GM23338 (cell line): ENCODE data around the gene PALLD. TPM values are rescaled to one million over a fixed set of nuclear protein-coding genes. Genes with fewer than 3 reads are reported as not detected.

Experiments
- ATAC-seq: fragments of 200-7000 bp; cut with Tn5 transposase; 3 replicates; pipeline ENCODE4 v1.9.1; 2020
- DNase-seq: peaks from one replicate; pipeline ENCODE4 v3.0.0-alpha.2; 2015; ENCODE audit warnings: low spot score
- H2AFZ ChIP-seq: fragments of 200-600 bp; sonication (generic); 2 replicates; pipeline ENCODE4 v1.8.0; 2016; ENCODE audit warnings: antibody characterized with exemption, mild to moderate bottlenecking, moderate library complexity
- H3F3A ChIP-seq: fragments of 200-600 bp; sonication (generic); replicated peaks from 2 replicates; pipeline ENCODE4 v1.8.0; 2017; ENCODE audit warnings: antibody characterized with exemption, mixed run types, low read depth
- H3K27ac ChIP-seq: fragments of 200-600 bp; sonication (generic); 2 replicates; pipeline ENCODE4 v1.6.1; 2016; ENCODE audit warnings: low read depth
- H3K27me3 ChIP-seq: fragments of 200-600 bp; sonication (generic); 2 replicates; pipeline ENCODE4 v1.8.0; 2016; ENCODE audit warnings: mild to moderate bottlenecking, mixed run types, moderate library complexity; ENCODE audit not compliant: insufficient read depth
- H3K36me3 ChIP-seq: fragments of 200-600 bp; sonication (generic); 2 replicates; pipeline ENCODE4 v1.8.0; 2016; ENCODE audit warnings: mild to moderate bottlenecking; ENCODE audit not compliant: insufficient read depth
- H3K4me1 ChIP-seq: fragments of 200-600 bp; sonication (generic); 2 replicates; pipeline ENCODE4 v1.8.0; 2016; ENCODE audit warnings: mild to moderate bottlenecking, moderate library complexity; ENCODE audit not compliant: insufficient read depth
- H3K4me2 ChIP-seq: fragments of 200-600 bp; sonication (generic); 2 replicates; pipeline ENCODE4 v1.7.1; 2017; ENCODE audit warnings: mixed run types
- H3K4me3 ChIP-seq: fragments of 200-600 bp; sonication (generic); 2 replicates; pipeline ENCODE4 v1.6.1; 2016; ENCODE audit warnings: mixed run types
- H3K79me2 ChIP-seq: fragments of 200-600 bp; sonication (generic); replicated peaks from 2 replicates; pipeline ENCODE4 v1.8.0; 2017; ENCODE audit warnings: mild to moderate bottlenecking; ENCODE audit not compliant: insufficient read depth
- H3K9me2 ChIP-seq: fragments of 200-600 bp; sonication (generic); 2 replicates; pipeline ENCODE4 v1.8.0; 2017; ENCODE audit not compliant: insufficient read depth
- H4K20me1 ChIP-seq: fragments of 200-600 bp; sonication (generic); replicated peaks from 2 replicates; pipeline ENCODE4 v1.8.0; 2017; ENCODE audit warnings: mild to moderate bottlenecking; ENCODE audit not compliant: insufficient read depth
- H3K27ac Mint-ChIP-seq: 2 replicates; pipeline ENCODE4 v1.8.0; 2020; ENCODE audit warnings: inconsistent platforms, mild to moderate bottlenecking, moderate library complexity, mixed read lengths
- H3K27me3 Mint-ChIP-seq: 3 replicates; pipeline ENCODE4 v1.8.0; 2022; ENCODE audit warnings: low read depth, mild to moderate bottlenecking, moderate library complexity, mixed read lengths, inconsistent platforms; ENCODE audit not compliant: insufficient read depth, poor library complexity
- H3K36me3 Mint-ChIP-seq: 3 replicates; pipeline ENCODE4 v1.8.0; 2021; ENCODE audit warnings: low read depth, mild to moderate bottlenecking, inconsistent platforms, moderate library complexity, mixed read lengths
- H3K4me1 Mint-ChIP-seq: 3 replicates; pipeline ENCODE4 v1.8.0; 2020; ENCODE audit warnings: mild to moderate bottlenecking, inconsistent platforms, mixed read lengths
- H3K4me3 Mint-ChIP-seq: 3 replicates; pipeline ENCODE4 v1.8.0; 2021; ENCODE audit warnings: moderate library complexity, mild to moderate bottlenecking, inconsistent platforms, mixed read lengths
- H3K9me3 Mint-ChIP-seq: 3 replicates; pipeline ENCODE4 v1.8.0; 2020; ENCODE audit warnings: moderate library complexity, mild to moderate bottlenecking, inconsistent platforms, mixed read lengths
- CREB1 ChIP-seq: fragments of 250-450 bp; sonication (Bioruptor Pico); IDR thresholded peaks from 2 replicates; pipeline ENCODE4 v1.5.0; 2020; ENCODE audit warnings: low read depth, mild to moderate bottlenecking, moderate library complexity
- CTCF ChIP-seq, 2 experiments: fragments of 200-600 bp in 1 of 2; sonication (generic) in 1 of 2; conservative IDR thresholded peaks; 2 replicates each; pipeline versions ENCODE4 v1.5.1 to v1.6.1; 2016 to 2017; ENCODE audit warnings: antibody characterized with exemption in 2 of 2, low read depth in 2 of 2, mild to moderate bottlenecking in 2 of 2, moderate library complexity in 1 of 2
- EZH2phosphoT487 ChIP-seq: fragments of 200-600 bp; sonication (generic); IDR thresholded peaks from one replicate; pipeline ENCODE4 v1.8.1; 2018; ENCODE audit warnings: antibody characterized with exemption; ENCODE audit not compliant: unreplicated experiment
- POLR2AphosphoS5 ChIP-seq: IDR thresholded peaks from 2 replicates; pipeline ENCODE4 v1.6.1; 2016; ENCODE audit warnings: antibody characterized with exemption, low read depth
- ZNF114 ChIP-seq: fragments of 250-450 bp; sonication (Bioruptor Pico); IDR thresholded peaks from 2 replicates; pipeline ENCODE4 v1.5.0; 2020; ENCODE audit warnings: mild to moderate bottlenecking, moderate library complexity
- polyA plus RNA-seq: library from polyadenylated mRNA; unstranded; fragments of >200 nt; fragmentation: Nextera tagmentation; extraction: Ambion mirVana; gene quantifications from 2 replicates; pipeline ENCODE4 v1.2.1, GENCODE V29; 2016
- total RNA-seq: library from RNA; depleted of rRNA; stranded (reverse); fragments of >200 nt; shearing (Covaris generic); gene quantifications from 2 replicates; pipeline ENCODE4 v1.2.3, GENCODE V29; 2014
- TF ChIP-seq, protein P1 (sequence below): fragments of 250-450 bp; sonication (Bioruptor Pico); IDR thresholded peaks from 2 replicates; pipeline ENCODE4 v1.5.0; 2020; ENCODE audit warnings: mild to moderate bottlenecking, moderate library complexity

PALLD gene
- total and polyA plus RNA-seq, 2 experiments from 2014 or later: 13.1 to 30.2 TPM

- Histone ChIP-seq H3K27ac (no peak overlapping the region), H3K4me2 (no peak overlapping the region), H3K79me2 (no peaks in the 10 kb centered on the region), H3K4me3 (no peak overlapping the region), H2AFZ (no peak overlapping the region), H3K36me3 (no peaks in the 10 kb centered on the region), H4K20me1 (no peaks in the 10 kb centered on the region), H3K27me3 (no peaks in the 10 kb centered on the region), H3K4me1 (peaks cover 4% of the 10 kb centered on the region; the same call in 1 of the 2 replicates), H3K9me2 (no peaks in the 10 kb centered on the region), H3F3A (no peaks in the 10 kb centered on the region)
- Mint-ChIP-seq H3K4me1 (peaks cover 22% of the 10 kb centered on the region), H3K27me3 (no peaks in the 10 kb centered on the region), H3K36me3 (no peaks in the 10 kb centered on the region; the same call in 2 of the 3 replicates), H3K9me3 (no peaks in the 10 kb centered on the region), H3K4me3 (no peak overlapping the region), H3K27ac (no peak overlapping the region)
- ATAC-seq (no peak), DNase-seq (no peak)
- TF ChIP-seq, protein P1, sequence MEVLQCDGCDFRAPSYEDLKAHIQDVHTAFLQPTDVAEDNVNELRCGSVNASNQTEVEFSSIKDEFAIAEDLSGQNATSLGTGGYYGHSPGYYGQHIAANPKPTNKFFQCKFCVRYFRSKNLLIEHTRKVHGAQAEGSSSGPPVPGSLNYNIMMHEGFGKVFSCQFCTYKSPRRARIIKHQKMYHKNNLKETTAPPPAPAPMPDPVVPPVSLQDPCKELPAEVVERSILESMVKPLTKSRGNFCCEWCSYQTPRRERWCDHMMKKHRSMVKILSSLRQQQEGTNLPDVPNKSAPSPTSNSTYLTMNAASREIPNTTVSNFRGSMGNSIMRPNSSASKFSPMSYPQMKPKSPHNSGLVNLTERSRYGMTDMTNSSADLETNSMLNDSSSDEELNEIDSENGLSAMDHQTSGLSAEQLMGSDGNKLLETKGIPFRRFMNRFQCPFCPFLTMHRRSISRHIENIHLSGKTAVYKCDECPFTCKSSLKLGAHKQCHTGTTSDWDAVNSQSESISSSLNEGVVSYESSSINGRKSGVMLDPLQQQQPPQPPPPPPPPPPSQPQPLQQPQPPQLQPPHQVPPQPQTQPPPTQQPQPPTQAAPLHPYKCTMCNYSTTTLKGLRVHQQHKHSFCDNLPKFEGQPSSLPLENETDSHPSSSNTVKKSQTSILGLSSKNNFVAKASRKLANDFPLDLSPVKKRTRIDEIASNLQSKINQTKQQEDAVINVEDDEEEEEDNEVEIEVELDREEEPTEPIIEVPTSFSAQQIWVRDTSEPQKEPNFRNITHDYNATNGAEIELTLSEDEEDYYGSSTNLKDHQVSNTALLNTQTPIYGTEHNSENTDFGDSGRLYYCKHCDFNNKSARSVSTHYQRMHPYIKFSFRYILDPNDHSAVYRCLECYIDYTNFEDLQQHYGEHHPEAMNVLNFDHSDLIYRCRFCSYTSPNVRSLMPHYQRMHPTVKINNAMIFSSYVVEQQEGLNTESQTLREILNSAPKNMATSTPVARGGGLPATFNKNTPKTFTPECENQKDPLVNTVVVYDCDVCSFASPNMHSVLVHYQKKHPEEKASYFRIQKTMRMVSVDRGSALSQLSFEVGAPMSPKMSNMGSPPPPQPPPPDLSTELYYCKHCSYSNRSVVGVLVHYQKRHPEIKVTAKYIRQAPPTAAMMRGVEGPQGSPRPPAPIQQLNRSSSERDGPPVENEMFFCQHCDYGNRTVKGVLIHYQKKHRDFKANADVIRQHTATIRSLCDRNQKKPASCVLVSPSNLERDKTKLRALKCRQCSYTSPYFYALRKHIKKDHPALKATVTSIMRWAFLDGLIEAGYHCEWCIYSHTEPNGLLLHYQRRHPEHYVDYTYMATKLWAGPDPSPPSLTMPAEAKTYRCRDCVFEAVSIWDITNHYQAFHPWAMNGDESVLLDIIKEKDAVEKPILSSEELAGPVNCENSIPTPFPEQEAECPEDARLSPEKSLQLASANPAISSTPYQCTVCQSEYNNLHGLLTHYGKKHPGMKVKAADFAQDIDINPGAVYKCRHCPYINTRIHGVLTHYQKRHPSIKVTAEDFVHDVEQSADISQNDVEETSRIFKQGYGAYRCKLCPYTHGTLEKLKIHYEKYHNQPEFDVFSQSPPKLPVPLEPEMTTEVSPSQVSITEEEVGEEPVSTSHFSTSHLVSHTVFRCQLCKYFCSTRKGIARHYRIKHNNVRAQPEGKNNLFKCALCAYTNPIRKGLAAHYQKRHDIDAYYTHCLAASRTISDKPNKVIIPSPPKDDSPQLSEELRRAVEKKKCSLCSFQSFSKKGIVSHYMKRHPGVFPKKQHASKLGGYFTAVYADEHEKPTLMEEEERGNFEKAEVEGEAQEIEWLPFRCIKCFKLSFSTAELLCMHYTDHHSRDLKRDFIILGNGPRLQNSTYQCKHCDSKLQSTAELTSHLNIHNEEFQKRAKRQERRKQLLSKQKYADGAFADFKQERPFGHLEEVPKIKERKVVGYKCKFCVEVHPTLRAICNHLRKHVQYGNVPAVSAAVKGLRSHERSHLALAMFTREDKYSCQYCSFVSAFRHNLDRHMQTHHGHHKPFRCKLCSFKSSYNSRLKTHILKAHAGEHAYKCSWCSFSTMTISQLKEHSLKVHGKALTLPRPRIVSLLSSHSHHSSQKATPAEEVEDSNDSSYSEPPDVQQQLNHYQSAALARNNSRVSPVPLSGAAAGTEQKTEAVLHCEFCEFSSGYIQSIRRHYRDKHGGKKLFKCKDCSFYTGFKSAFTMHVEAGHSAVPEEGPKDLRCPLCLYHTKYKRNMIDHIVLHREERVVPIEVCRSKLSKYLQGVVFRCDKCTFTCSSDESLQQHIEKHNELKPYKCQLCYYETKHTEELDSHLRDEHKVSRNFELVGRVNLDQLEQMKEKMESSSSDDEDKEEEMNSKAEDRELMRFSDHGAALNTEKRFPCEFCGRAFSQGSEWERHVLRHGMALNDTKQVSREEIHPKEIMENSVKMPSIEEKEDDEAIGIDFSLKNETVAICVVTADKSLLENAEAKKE (CRISPR knock-in tag): no peak
- no peak for TF ChIP-seq POLR2AphosphoS5
- no peak for TF ChIP-seq EZH2phosphoT487
- TF ChIP-seq CTCF (conservative IDR thresholded peaks at IDR 0.05; ENCODE audit: low read depth in 2 of 2): no peak
- no peak for TF ChIP-seq ZNF114
- no peak for TF ChIP-seq CREB1 (CRISPR knock-in tag)
These were observed 194.9 kb downstream of the PALLD start for GRCh38 chr4:168691631-168692369.
